CD4-positive, alpha-beta T cell treated with Interleukin-15 for 4 hours (primary cell): Measurements from ENCODE around the gene KAZN.

Source experiments
- DNase-seq: peaks from one replicate; pipeline ENCODE4 v3.0.0-alpha.2; 2020; ENCODE audit warnings: low spot score

KAZN gene

DNA sequence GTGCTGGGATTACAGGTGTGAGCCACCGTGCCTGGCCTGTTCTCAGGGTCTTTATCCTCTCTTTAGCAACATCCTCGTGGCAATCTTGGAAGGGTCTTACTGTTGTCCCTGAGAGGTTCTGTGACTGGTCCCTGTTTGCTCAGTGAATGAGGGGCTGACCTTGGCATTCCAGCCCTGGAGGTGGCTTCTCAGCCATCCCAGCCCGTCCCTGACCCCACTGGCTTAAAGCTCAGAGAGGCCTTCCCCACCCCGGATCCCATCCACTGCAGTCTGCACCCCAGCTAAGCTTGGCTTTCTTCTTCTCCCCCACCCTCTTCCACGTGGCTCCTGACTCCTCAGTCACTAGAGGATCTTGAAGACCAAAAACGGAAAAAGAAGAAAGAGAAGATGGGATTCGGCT lies 466.8 kb downstream of the KAZN start:
- no peak for DNase-seq

DNA sequence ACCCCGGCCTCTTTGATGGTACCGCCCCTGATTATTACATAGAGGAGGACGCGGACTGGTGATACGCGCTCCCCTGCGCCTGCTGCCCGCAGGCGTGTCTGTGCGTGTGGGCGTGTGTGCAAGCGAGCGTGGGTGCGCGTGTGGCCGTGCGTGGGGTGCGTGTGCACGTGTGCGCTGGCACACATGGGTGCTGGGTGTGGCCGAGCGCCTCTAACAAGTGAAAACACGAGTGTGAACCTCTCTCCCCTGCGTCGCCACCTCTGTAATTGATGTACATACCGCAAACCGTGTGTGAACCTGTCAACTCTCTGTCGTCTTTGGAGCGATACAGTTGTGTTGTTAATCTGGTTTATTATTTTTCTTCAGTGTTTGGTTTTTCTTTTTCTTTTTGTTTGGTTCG lies 467.3 kb downstream of the KAZN start:
- no peak for DNase-seq

DNA sequence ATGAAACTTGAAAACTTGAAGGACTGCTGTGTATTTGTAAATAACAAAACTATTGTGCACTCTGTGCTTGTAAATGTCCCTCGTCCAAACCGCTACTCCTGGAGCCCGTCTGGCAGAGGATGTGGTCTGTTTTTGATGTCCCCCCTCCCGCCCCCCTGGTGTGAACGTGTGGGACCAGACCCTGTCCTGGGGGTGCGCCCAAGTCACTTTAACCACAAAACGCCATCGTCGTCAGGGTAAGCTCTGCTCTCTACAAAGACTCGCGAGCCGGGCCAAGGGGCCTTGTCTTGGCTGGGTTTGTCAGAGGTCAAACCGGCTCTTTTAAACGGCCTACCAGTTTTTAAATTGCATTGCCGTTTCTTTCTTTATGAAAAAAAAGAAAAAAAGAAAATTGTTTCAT lies 467.7 kb downstream of the KAZN start:
- DNase-seq, result no peak

DNA sequence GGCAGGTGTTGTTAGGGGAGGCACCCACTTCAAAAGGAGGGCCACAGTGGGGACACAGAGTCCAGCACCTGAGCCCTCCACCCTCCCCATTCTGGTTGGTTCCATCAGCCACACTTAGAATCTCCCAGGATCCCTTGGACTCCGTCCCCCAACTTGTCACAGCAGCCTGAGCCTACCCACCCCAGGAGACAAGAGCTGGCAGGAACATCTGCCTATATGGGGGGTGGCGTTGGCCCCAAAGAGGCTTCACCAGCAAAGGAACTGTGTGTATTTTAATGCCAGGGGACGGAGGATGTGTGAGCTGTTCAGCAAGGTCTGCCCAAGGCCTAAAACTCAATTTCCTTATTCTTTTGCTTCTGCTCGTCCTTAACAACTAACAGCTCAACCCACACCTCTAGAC lies 468.7 kb downstream of the KAZN start:
- DNase-seq, result no peak

DNA sequence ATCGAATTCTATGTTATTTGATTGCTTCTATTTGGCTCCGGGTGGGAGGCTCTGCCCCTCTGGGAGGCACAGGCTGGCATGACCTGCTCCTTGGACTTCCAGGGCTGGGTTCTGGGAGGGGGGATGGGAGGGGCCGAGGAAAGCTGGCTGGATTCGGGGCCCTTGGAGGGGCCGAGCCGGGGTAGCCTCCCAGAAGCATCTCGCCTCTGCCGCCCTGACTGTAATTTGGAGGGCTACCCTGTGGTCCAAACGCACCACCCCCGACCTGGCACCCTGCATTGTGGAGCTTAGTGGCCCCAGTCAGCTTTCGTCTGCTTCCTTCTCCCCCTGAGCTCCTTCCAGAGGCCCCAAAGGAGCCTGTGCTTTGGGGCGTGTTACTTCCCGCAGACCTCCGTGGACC lies 469.7 kb downstream of the KAZN start:
- DNase-seq, result no peak

DNA sequence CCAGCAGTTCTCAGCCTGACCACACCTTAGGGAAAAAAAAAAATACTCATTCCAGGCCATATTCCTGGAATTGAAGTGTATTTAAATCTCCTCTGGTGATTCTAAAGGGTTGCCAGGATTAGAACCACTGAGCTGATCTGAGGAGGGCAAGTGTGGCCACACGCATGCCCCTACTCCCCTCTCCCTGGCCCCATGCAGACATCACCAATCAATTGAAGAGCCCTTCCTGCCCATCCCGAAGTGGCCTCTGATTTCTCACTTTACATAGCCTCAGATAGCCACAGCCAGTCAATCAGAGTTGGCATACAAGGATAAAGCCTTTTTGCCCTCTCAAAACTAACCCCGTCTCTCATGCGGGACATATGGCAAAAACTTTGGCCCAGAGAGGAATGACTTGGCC lies 470.5 kb downstream of the KAZN start:
- DNase-seq, result no peak

DNA sequence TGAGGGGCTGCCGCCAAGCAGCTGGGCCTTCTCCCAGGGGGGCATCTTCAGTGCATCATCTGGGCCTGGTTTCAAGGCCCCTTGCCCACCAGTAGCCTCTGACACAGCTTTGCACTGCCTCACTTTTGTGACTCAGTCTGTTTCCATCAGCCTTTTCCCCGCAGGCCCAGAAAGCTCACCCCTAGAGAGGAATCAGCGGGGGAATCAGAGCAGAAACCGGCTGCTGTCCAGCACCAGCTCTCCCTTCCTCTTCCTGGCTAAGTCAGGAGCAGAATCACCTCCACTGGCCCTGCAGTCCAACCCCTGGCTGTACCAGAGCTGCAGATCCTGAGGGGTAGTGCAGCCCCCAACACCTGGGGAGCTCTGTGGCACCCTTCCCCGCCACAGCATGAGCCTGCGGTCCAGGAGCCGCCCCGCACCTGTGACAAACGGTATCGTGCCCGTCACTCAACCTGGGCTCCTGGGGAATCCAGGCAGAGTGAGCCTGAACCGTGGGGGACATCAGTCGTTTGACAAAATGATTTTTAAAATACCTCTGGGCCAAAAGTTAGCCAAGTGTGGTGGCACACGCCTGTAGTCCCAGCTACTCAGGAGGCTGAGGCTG lies 471.8 kb downstream of the KAZN start:
- no peak for DNase-seq

DNA sequence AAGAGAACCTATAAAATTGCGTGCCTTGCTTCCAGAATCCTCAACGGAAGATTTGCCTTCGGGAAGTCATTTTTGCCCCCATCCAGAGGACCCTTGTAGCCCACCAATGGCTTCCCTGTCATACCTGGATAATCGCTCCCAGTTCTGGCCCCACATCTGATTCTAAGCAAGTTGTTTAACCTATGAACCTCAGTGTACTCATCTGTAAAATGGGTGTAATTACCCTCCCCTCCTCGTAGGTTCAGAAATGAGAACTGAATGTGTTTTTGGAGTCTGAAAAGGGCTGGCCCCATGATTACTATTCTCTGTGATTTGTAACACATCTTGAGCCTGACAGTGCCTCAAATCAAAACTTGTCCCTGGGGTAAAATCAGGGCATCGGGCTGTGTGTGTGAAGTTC lies 473.5 kb downstream of the KAZN start:
- DNase-seq, result no peak

DNA sequence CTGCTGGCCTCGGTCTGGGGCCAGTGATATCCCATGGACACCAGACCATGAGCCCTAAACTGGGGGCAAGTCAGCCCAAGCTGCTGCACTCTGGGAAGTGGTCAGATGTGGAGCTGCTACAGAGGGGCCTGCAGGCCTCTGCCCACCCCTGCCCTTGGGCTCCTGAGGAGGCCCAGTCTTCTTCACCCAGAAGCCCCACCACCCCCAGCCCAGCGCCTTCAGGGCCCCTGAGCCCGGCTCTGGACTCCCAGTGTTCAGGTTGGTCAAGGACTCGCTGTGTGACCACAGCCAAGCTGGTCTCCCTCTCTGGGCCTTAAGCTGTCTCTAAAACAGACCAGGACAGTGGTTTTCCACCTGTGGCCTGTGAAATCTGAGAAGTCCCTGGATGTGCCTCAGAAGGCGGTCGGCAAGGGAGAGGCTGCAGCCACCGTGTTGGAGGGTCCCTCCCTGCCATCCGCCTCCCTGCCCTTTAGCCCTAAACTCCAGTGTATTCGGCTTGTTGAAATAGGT lies 475.4 kb downstream of the KAZN start:
- DNase-seq, result no peak

DNA sequence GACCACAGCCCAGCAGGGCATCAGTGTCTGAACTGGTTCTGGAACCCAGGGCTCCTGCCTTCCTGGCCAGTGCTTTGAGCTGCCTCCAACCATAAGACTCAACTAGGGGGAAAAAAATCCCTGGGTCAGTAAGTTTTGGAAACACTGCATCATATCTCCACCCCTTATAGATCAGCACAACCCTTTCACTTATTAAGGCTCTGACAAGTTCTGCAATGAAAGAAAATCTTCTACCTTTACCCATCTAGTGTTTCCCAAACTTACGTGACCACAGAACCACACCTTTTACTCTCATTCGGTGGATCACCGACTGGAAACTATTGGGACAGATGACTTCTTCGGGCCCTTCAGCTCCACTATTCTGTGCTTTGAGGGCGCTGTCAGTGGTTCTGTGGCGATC lies 476.7 kb downstream of the KAZN start:
- no peak for DNase-seq

DNA sequence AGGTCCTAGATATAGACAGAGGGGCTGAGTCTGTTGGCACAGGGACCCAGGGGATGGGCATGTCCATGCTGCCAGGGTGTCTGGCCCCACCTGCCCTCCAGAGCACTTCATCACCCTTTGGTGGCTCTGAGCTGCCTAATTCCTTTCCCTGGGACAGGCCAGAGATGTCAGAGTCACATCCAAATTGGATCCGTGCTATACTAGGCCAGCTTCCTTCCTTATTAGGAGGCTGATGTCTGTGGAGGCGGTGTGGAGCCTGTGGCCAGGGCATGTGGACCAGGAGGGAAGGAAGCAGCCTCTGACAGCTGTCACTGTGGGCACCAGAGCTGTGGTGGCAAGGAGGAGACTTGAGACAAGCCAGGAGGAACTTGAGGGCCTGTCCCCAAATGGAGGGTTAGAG lies 477.3 kb downstream of the KAZN start:
- no peak for DNase-seq

DNA sequence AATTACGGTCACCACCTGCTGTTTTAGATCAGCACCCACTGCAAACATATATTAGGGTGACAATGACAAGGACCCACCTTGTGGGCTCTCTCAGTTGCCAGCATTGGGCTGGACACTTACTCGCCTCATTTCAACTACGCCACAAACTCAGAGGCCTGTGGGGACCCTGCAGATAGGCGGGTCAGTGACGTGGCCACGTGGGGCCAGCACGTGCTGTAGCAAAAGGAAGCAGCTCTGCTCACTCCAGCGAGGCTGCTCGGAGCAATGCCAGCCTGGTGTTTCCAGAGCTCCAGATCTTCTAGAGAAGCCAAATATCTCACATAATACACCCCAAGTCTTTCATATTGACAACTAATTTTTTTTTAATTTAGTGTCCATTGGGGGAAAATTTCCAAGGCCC lies 478.3 kb downstream of the KAZN start:
- DNase-seq, result no peak

DNA sequence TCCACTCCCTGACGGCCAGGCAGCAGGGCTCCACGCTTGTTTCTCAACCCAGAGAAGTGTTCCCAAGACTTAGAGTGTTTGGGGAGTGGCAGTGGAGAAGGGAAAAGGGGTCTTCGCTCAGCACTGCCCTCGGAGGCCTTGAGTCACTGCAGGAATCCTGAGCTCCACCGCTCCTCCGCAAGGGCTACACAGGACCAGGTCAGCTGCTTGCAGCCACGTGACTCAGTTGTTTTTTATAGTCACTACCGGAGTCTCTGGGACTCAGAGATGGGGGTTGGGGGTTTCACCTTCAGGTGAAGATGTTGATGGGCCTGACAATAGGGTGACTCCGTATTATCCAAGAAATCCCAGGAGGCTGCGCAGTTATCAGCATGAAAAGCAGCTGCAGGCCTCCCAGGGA lies 478.9 kb downstream of the KAZN start:
- DNase-seq, result no peak

DNA sequence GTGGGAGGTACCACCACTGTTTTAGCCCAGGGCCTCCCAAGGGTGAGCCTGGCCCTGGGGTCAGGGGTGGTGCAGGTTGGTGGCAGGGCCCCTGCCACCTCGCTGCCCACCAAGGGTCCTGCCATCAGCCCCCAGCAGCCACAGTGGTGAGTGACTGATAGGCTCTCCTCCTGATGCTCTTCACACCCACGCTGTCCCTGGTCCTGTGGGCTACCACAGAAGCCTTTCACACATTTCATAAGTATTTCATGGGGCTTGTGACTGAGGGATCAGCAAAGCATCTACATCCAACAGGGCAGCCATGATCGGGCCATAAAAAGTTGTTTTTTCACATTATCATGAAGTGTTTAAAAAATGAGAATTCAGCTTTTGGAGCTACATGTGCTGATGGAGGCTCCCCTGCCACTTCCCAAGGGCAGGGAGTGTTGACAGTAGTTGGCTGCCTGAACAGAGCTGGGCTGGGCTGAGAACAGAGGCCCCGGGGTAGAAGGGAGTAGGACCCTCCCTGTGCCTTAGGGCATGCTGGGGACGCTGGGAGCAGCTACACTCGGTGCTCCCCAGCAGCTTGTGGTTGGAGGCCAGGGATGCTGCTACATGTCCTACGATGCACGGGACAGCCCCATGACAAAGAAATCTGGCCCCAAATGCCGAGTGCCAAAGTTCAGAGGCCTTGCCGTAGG lies 482.0 kb downstream of the KAZN start:
- no peak for DNase-seq

DNA sequence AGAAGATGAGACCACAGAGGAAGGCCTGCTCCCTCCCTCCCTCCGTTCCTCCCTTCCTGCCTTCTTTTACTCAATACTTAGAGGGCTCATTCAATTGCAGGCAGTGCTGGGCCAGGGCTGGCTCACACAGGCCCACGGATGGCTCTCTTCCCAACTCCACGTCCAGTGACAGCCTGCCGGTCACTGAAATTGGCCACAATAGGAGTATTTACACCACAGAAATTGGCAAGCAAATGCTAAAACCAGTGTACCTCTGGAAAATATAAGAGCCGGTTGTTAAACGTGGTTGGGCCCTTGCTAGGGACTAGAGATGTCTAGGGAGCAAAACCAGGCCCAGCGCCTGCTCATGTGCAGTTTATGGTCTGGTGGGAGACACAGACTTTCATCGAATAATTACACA lies 482.6 kb downstream of the KAZN start:
- DNase-seq, result no peak

DNA sequence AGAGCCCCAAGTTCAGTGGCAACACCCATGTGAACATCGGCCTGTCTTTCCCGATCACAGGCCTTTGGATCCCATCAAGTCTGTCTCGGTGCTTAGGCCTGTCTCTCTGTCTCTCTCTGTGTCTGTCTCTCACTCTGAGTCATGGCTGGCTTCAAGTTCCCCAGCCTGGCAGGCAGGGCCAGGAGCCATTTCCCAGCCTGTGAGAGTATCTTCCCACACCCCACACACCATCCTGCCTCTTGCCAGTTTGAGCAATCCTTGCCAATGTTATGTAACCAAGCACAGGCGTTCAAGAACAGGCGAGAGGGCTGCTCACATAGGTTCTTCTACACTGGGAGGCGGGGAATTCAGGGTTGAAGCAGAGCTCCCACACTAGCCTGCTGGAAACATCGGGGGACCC lies 485.1 kb downstream of the KAZN start:
- DNase-seq, result no peak

DNA sequence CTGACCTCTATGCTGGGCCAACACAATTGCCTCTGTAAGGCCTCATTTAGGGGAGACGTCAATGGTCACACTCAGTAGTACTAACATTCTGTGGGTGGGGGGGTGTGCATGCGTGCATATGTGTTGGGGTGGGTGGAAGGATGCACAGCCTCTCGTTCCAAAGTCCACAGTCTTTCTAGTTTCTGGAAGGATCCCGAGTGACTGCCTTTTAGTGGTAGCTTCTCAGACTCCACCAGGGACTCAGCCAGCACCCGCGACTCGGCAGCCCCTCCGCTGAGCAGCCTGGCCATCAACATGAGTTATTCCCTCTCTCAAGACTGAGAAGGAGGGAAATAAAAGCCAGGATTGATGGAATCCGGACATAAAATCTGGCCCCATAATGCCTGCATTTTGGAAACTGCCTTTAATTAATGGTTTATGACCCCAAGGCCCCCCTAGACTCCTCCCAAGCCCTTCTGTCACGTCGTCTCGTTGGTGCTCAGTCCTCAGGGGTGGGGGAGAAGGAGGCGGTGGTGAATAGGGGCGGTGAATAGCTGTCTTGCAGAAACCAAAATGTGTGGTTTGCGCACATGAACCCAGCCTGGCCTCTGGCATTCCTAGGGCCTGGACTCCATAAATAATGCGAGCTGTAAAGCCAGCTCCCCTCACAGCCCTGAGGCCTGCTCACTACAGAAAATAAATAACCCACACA lies 489.9 kb downstream of the KAZN start:
- no peak for DNase-seq

DNA sequence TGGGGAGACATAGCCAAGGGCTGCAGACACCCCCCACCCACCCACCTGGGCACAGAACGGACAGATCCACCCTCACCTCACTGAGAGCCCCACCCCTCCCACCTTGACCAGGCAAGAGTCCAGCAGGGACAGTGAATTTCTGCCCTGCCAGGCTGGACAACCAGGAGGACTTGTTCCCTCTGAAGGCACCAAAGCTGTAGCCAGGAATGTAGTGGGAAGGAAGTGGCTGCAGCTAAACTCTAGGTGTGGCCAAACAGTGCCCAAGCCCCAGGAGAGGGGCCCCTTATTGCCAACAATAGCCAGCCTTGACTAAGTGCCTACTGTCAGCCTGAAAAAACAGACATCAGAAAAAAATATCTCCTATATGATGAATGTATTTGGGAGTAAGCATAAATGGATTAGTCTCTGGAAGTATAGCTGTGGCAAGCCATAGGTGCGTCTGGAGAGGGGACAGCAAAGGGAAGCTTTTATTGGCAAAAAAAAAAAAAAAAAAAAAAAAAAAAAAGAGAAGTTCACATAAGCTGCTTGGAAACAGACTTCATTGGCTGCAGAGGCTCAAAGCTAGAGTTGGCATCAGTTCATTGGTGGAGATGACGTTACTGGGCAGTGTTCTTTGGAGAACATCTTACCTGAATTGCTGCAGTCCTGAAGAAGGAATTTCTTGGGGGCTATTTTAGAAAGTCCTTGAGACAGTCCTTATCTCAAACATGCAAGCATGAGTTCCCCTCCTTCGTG lies 490.9 kb downstream of the KAZN start:
- DNase-seq, result no peak

DNA sequence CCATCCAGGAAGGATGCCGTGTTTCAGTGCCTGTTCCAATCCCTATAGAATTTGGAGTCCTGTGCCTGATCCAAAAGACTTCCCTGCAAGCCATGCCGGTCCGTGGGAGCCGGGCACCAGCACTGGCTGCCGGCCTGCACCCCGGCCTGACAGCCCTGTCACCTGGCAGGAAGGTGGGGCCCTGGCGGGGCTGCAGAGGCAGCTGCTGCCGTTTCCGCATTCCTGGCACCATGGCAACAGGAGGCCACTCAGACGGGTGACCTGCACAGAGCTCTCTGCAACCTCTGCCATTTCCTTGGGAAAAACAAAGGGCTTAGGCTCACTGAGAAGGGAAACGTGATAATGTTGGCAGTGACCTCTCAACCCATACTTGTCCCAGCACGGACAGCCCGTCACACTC lies 491.9 kb downstream of the KAZN start:
- DNase-seq, result no peak

DNA sequence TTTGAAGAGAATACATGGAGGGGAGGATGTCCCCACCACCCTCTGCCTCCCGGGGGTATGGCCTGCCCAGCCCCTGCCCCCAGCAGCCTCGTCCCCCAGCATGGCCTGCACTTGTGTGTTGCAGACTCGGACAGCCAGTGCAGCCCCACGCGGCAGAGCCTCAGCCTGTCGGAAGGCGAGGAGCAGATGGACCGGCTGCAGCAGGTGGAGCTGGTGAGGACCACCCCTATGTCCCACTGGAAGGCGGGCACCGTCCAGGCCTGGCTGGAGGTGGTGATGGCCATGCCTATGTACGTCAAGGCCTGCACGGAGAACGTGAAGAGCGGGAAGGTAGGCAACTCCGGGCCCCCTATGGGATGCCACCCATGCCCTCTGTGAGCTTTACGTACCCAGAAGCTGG lies 495.6 kb downstream of the KAZN start:
- no peak for DNase-seq

DNA sequence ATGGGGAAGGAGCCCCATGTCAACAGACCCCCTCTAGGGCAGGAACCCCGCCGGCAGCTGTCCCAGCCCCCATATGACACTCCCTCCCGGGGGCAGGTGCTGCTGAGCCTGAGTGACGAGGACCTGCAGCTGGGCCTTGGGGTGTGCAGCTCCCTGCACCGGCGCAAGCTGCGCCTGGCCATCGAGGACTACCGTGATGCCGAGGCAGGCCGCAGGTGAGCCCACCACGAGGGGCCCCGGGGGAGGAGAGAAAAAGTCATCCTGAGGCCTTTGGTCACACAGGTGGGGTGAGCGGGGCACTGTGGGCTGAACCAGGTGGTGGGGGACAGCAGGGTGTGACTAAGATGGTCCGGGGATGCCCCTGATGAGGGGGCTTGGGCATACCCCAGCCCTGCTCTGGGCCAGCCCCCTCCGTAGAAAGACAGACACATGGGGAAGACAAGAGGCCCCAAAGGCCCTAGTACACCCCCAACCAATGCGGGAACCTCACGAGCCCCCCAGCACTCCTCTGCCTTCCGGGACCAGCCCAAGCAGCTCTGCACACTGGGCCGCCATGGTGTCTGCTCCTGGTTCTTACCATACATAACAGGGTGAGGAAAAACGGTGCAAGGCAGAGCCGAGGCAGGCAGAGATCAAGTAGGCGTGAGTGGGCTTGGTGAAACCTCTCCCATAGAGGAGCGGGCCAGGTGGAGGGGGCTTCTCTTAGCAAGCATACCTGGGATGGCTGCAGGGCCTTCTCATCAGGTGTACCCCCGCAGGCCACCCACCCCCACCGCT lies 496.4 kb downstream of the KAZN start:
- no peak for DNase-seq

DNA sequence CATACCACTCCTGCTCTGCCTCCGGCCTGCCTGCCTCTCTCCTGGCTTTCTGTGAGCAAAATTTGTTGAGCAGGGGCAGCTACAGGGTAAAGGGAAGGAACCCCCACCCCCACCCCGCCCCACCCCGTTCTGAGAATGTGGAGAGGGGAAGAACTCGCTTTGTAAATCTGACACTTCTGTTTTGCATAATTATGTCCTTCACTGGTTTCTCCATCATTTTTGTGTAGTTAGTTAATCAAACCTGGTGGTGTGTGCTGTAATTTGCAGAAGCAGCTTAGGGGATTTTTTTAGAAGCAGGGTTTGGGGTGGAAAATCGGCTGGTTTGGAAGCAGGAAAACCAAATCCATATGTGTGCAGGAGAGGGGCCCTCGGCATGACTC lies 497.0 kb downstream of the KAZN start:
- DNase-seq, result no peak
